GM12878 (cell line): ENCODE results near the gene B4GALT5. TPM values are rescaled to one million over a fixed set of nuclear protein-coding genes. Genes with fewer than 3 reads are reported as not detected.
A peak's percentile ranks its signal among the peaks of the same experiment; 100 is the strongest.

ENCODE experiments used
- BCL11A ChIP-seq: IDR thresholded peaks from 2 replicates; pipeline ENCODE4 v1.6.1; 2011; ENCODE audit warnings: low read depth, low read length
- EP300 ChIP-seq, 2 experiments: fragments of 150-350 bp in 1 of 2; IDR thresholded peaks; 2 replicates each; pipeline ENCODE4 v1.6.1; 2011 to 2012; ENCODE audit warnings: low read depth in 2 of 2, low read length in 2 of 2, borderline replicate concordance in 1 of 2, improper control_type of control experiment in 1 of 2, inconsistent platforms in 1 of 2; ENCODE audit not compliant: control insufficient read depth in 1 of 2
- ESRRA ChIP-seq: IDR thresholded peaks from 2 replicates; pipeline ENCODE4 v1.6.1; 2012; ENCODE audit warnings: mild to moderate bottlenecking, low read length, improper control_type of control experiment
- FOS ChIP-seq: IDR thresholded peaks from 3 replicates; pipeline ENCODE4 v1.6.1; 2011; ENCODE audit warnings: borderline replicate concordance; ENCODE audit not compliant: insufficient read length; ENCODE audit errors: extremely low read depth
- FOXM1 ChIP-seq: IDR thresholded peaks from 2 replicates; pipeline ENCODE4 v1.6.1; 2012; ENCODE audit warnings: low read depth, mild to moderate bottlenecking, inconsistent platforms, low read length, moderate library complexity
- HDGF ChIP-seq: fragments of 450-650 bp; IDR thresholded peaks from 2 replicates; pipeline ENCODE4 v1.6.1; 2016; ENCODE audit warnings: antibody characterized with exemption
- IRF4 ChIP-seq: IDR thresholded peaks from 2 replicates; pipeline ENCODE4 v1.6.1; 2011; ENCODE audit warnings: low read depth, low read length
- MAX ChIP-seq: IDR thresholded peaks from 2 replicates; pipeline ENCODE4 v1.6.1; 2012; ENCODE audit warnings: low read depth, low read length, improper control_type of control experiment
- MTA3 ChIP-seq: IDR thresholded peaks from 2 replicates; pipeline ENCODE4 v1.6.1; 2012; ENCODE audit warnings: low read length, inconsistent platforms, borderline replicate concordance
- MYB ChIP-seq: fragments of 150-350 bp; IDR thresholded peaks from 2 replicates; pipeline ENCODE4 v1.6.1; 2014; ENCODE audit warnings: mild to moderate bottlenecking, low read depth, low read length, borderline replicate concordance
- NR2F1 ChIP-seq: fragments of 450-650 bp; conservative IDR thresholded peaks from 2 replicates; pipeline ENCODE4 v1.6.1; 2017; ENCODE audit warnings: mild to moderate bottlenecking
- SMARCA5 ChIP-seq: fragments of 450-650 bp; IDR thresholded peaks from 2 replicates; pipeline ENCODE4 v1.6.1; 2017; ENCODE audit warnings: mild to moderate bottlenecking
- SRF ChIP-seq, 2 experiments: IDR thresholded peaks; 2 replicates each; pipeline ENCODE4 v1.6.1; 2011; ENCODE audit warnings: low read depth in 2 of 2, low read length in 2 of 2, mild to moderate bottlenecking in 1 of 2, moderate library complexity in 1 of 2
- ZNF384 ChIP-seq: IDR thresholded peaks from 2 replicates; pipeline ENCODE4 v1.6.1; 2012; ENCODE audit warnings: low read depth, mild to moderate bottlenecking, low read length, improper control_type of control experiment, borderline replicate concordance
- ZNF622 ChIP-seq: fragments of 450-650 bp; IDR thresholded peaks from 2 replicates; pipeline ENCODE4 v1.6.1; 2017; ENCODE audit warnings: mild to moderate bottlenecking, inconsistent platforms
- polyA plus RNA-seq, 11 experiments: library from polyadenylated mRNA; depleted of rRNA in 4 of 11; unstranded in 6 of 11; stranded (reverse) in 5 of 11; fragments of >200 nt; fragmentation: Nextera tagmentation in 4 of 11; fragmentation: Illumina TruSeq in 1 of 11; extraction: Ambion mirVana in 4 of 11; extraction: Trizol in 1 of 11; gene quantifications; 1 replicate in 1 of 11; 2 replicates in 10 of 11; pipeline versions ENCODE4 v1.2.1 to v1.2.3, GENCODE V29; 2011 to 2016; ENCODE audit warnings: inconsistent platforms in 2 of 11, missing spikeins in 2 of 11, low read depth in 1 of 11
- total RNA-seq, 4 experiments: library from RNA; depleted of rRNA in 3 of 4; stranded (reverse); fragments of >200 nt in 3 of 4; fragmentation: Illumina TruSeq in 1 of 4; extraction: Trizol in 1 of 4; gene quantifications; 2 replicates each; pipeline versions ENCODE4 v1.2.1 to v1.2.3, GENCODE V29; 2013 to 2021
- TF ChIP-seq, protein P1 (sequence below), 3 experiments: IDR thresholded peaks in 2 of 3; conservative IDR thresholded peaks in 1 of 3; 2 replicates each; pipeline ENCODE4 v1.5.1; 2011; ENCODE audit warnings: low read depth in 3 of 3, low read length in 3 of 3, mild to moderate bottlenecking in 3 of 3, control low read depth in 2 of 3, moderate library complexity in 2 of 3, inconsistent platforms in 1 of 3, mixed read lengths in 1 of 3; ENCODE audit not compliant: control insufficient read depth in 2 of 3, insufficient read depth in 1 of 3; ENCODE audit errors: extremely low read depth in 1 of 3
- TF ChIP-seq, protein P2 (sequence below): IDR thresholded peaks from 2 replicates; pipeline ENCODE4 v1.6.1; 2011; ENCODE audit warnings: low read depth, low read length, improper control_type of control experiment, borderline replicate concordance
- TF ChIP-seq, protein P3 (sequence below): fragments of 450-650 bp; IDR thresholded peaks from 2 replicates; pipeline ENCODE4 v1.6.1; 2017; ENCODE audit warnings: borderline replicate concordance
- TF ChIP-seq, protein P4 (sequence below): fragments of 450-650 bp; IDR thresholded peaks from 2 replicates; pipeline ENCODE4 v1.6.1; 2017; ENCODE audit warnings: mild to moderate bottlenecking, moderate library complexity

Gene B4GALT5
- total and polyA plus RNA-seq, 10 of the 15 experiments (the other 5 are each of a cell fraction or from before 2014, with no cell fraction given), result 2.0 to 55.5 (median 20.2) TPM

GRCh38 chr20:49676581-49677291, 36.9 kb downstream of the B4GALT5 start (continued):
- TF ChIP-seq, protein P1, sequence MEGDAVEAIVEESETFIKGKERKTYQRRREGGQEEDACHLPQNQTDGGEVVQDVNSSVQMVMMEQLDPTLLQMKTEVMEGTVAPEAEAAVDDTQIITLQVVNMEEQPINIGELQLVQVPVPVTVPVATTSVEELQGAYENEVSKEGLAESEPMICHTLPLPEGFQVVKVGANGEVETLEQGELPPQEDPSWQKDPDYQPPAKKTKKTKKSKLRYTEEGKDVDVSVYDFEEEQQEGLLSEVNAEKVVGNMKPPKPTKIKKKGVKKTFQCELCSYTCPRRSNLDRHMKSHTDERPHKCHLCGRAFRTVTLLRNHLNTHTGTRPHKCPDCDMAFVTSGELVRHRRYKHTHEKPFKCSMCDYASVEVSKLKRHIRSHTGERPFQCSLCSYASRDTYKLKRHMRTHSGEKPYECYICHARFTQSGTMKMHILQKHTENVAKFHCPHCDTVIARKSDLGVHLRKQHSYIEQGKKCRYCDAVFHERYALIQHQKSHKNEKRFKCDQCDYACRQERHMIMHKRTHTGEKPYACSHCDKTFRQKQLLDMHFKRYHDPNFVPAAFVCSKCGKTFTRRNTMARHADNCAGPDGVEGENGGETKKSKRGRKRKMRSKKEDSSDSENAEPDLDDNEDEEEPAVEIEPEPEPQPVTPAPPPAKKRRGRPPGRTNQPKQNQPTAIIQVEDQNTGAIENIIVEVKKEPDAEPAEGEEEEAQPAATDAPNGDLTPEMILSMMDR (IDR thresholded peaks at IDR 0.05 in 2 of 3, conservative IDR thresholded peaks at IDR 0.05 in 1 of 3; ENCODE audit: control insufficient read depth in 2 of 3, extremely low read depth in 1 of 3, insufficient read depth in 1 of 3, low read depth in 3 of 3, low read length in 3 of 3), result no peak
- no peak for TF ChIP-seq MAX
- TF ChIP-seq BCL11A, result peak; percentile 54; the same call in 1 of the 2 replicates
- TF ChIP-seq NR2F1, result 0 out of 2 replicates have a peak, but pooled peaks have one; percentile 31
- peak; percentile 57; the same call in 1 of the 2 replicates for TF ChIP-seq MYB
- no peak for TF ChIP-seq ESRRA
- peak; percentile 15; the same call in 1 of the 2 replicates for TF ChIP-seq FOXM1
- TF ChIP-seq, protein P2, sequence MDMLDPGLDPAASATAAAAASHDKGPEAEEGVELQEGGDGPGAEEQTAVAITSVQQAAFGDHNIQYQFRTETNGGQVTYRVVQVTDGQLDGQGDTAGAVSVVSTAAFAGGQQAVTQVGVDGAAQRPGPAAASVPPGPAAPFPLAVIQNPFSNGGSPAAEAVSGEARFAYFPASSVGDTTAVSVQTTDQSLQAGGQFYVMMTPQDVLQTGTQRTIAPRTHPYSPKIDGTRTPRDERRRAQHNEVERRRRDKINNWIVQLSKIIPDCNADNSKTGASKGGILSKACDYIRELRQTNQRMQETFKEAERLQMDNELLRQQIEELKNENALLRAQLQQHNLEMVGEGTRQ, result no peak
- no peak for TF ChIP-seq SRF (IDR thresholded peaks at IDR 0.05; ENCODE audit: low read depth in 2 of 2, low read length in 2 of 2)
- TF ChIP-seq, protein P3, sequence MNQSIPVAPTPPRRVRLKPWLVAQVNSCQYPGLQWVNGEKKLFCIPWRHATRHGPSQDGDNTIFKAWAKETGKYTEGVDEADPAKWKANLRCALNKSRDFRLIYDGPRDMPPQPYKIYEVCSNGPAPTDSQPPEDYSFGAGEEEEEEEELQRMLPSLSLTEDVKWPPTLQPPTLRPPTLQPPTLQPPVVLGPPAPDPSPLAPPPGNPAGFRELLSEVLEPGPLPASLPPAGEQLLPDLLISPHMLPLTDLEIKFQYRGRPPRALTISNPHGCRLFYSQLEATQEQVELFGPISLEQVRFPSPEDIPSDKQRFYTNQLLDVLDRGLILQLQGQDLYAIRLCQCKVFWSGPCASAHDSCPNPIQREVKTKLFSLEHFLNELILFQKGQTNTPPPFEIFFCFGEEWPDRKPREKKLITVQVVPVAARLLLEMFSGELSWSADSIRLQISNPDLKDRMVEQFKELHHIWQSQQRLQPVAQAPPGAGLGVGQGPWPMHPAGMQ, result no peak
- TF ChIP-seq FOS, result no peak
- TF ChIP-seq MTA3, result peak; percentile 53; the same call in 1 of the 2 replicates
- TF ChIP-seq EP300 (IDR thresholded peaks at IDR 0.05; ENCODE audit: borderline replicate concordance in 1 of 2, control insufficient read depth in 1 of 2, low read depth in 2 of 2, low read length in 2 of 2), result peak; percentile 40 to 87; a peak in 3 of 4 replicates
- TF ChIP-seq, protein P4, sequence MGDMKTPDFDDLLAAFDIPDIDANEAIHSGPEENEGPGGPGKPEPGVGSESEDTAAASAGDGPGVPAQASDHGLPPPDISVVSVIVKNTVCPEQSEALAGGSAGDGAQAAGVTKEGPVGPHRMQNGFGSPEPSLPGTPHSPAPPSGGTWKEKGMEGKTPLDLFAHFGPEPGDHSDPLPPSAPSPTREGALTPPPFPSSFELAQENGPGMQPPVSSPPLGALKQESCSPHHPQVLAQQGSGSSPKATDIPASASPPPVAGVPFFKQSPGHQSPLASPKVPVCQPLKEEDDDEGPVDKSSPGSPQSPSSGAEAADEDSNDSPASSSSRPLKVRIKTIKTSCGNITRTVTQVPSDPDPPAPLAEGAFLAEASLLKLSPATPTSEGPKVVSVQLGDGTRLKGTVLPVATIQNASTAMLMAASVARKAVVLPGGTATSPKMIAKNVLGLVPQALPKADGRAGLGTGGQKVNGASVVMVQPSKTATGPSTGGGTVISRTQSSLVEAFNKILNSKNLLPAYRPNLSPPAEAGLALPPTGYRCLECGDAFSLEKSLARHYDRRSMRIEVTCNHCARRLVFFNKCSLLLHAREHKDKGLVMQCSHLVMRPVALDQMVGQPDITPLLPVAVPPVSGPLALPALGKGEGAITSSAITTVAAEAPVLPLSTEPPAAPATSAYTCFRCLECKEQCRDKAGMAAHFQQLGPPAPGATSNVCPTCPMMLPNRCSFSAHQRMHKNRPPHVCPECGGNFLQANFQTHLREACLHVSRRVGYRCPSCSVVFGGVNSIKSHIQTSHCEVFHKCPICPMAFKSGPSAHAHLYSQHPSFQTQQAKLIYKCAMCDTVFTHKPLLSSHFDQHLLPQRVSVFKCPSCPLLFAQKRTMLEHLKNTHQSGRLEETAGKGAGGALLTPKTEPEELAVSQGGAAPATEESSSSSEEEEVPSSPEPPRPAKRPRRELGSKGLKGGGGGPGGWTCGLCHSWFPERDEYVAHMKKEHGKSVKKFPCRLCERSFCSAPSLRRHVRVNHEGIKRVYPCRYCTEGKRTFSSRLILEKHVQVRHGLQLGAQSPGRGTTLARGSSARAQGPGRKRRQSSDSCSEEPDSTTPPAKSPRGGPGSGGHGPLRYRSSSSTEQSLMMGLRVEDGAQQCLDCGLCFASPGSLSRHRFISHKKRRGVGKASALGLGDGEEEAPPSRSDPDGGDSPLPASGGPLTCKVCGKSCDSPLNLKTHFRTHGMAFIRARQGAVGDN, result peak; percentile 49; the same call in 1 of the 2 replicates
- no peak for TF ChIP-seq ZNF622
- TF ChIP-seq SMARCA5, result no peak
- TF ChIP-seq IRF4, result peak; percentile 37; the same call in 1 of the 2 replicates
- 0 out of 2 replicates have a peak, but pooled peaks have one; percentile 74 for TF ChIP-seq HDGF
- no peak for TF ChIP-seq ZNF384
